ENCODE data around the gene DNAAF8.
"Not testable (repeated sequence)": the region's sequence is repeated elsewhere in the genome, so short reads cannot be mapped to it uniquely, and the experiment has no call there.

DNAAF8 gene

DNA sequence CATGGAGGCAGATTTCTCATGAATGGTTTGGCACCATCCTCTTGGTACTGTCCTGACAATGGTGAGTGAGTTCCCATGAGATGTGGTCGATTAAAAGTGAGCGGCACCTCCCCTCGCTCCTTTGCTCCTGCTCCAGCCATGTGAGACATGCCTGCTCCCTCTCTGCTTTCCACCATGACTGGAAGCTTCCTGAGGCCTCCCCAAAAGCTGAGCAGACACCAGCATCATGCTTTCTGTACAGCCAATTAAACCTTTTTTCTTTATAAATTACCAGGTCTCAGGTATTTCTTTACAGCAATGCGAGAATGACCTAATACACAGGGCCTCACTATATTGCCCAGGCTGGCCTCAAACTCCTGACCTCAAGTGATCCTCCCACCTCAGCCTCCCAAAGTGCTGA lies 20.5 kb downstream of the DNAAF8 start:
- no peak for DNase-seq

DNA sequence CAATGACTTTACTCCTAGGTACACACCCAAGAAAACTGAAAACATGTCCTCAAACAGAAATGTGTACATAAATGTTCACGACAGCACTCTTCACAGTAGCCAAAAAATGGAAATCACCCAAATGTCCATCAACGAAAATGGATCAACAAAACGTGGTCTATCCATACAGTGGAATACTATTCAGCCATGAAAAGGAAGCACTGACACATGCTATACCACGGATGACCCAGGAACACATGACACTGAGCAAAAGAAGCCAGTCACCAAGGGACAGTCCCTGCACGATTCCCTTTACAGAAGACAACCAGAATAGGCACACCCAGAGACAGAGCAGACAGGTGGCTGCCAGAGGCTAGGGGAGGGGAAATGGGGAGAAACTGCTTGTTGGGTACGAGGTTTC lies 21.4 kb downstream of the DNAAF8 start:
- DNase-seq, result no peak

DNA sequence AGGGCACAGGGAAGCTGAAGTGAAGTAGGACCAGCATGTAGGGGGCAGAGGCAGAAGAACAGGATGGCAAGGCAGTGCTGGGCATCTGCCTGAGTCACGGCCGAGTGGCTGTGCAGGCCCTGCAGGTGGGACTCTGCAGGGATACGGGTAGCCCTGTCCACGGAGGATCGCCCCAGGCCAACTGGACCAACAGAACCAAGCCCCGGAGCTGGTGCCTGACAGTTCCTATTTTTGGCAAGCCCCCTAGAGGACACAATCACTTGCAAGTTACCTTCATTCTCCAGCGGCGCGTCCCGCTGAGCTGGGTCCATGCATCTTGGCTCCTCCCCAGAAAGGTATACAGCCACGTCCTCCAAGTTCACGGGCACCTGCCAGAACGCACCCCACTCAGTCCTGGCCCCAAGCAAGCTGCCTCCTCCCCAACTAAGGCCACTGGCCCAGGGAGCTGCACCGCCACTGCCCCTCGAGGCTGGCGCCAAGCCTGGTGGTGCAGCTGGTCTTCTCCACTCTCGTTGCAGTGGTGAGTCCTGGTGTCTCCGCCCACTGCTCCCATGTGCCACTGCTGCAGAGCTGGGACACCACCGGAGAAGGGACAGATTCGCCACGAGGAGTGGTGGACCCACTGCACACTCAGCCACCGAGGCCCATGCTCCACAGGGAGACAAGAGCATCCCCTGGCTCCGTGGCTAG lies 26.0 kb downstream of the DNAAF8 start:
- no peak for DNase-seq

DNA sequence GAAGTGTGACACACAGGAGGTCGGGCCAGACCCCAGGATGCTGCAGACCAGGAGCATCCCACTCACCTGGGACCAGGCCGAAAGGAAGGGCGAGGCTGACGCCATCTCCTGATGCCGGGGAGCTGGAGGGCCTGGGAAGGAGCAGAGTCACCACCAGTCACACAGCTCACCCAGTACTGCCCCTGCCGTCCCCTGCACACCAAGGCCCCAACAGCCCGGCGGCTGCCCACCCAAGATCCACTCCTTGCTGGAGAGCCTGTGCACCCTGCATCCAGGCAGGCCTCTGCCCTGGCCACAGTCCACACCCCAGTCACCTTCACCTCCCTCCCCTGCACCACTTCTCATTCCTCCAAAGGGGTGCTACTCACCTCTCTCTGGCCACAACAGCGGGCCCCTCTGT lies 27.9 kb downstream of the DNAAF8 start:
- no peak for DNase-seq

DNA sequence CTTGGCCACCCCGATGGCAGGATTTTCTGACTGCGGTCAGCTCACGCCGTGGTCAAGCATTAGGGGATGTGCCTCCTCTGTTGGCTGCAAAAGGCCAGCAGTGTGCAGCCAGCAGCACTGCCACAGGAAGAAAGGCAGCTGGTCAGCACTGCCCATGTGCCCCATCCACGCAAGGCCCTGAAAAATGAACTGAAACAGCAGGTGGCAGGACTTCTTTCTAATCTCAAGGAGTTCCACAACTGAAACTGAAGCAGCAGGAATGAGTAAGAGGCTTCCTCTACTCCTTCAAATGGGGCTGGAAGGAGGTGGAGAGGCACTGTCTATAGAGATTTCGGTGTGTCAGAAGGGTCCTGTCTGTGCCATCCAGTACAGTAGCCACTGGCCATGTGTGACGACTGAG lies 29.5 kb downstream of the DNAAF8 start:
- DNase-seq, result no peak

DNA sequence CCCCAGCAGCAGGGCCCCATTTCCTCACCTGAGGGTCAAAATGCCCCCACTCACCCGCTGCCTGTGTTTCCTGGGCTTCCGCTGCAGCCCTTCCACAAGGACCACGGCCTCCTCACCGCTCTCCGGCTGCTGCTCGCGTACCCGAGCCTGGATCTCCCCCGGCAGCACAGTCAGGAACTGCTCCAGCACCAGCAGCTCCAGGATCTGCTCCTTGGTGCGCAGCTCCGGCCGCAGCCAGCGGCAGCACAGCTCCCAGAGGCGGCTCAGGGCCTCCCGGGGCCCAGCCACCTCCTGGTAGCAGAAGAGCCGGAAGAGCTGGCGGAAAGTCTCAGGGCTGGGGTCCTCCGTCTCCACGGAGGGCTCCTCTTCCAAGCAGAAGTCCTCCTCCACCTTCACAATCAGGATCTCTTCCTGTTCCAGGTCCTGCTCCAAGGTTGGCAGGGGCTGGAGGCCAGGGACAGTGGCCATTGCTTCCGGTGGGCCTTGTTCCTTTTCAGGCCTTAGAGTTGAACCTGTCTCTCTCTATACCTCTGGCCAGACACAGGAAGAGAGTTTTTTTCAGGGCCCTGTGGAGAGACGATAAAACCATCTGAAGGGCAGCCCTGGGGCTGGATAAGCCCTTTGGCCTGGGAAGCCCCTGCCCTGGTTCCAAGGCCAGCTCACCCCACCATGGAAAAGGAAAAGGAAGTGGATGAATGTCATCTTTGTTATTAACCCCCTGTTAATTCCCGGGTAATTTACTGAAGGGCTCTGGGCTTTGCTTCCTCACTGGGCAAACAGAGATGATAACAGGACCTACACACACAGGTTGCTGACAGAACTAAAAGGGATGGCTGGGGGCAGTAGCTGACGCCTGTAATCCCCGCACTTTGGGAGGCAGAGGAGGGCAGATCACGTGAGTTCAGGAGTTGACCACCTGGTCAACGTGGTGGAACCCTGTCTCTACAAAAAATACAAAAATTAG lies 31.5 kb downstream of the DNAAF8 start:
- DNase-seq, result no peak

DNA sequence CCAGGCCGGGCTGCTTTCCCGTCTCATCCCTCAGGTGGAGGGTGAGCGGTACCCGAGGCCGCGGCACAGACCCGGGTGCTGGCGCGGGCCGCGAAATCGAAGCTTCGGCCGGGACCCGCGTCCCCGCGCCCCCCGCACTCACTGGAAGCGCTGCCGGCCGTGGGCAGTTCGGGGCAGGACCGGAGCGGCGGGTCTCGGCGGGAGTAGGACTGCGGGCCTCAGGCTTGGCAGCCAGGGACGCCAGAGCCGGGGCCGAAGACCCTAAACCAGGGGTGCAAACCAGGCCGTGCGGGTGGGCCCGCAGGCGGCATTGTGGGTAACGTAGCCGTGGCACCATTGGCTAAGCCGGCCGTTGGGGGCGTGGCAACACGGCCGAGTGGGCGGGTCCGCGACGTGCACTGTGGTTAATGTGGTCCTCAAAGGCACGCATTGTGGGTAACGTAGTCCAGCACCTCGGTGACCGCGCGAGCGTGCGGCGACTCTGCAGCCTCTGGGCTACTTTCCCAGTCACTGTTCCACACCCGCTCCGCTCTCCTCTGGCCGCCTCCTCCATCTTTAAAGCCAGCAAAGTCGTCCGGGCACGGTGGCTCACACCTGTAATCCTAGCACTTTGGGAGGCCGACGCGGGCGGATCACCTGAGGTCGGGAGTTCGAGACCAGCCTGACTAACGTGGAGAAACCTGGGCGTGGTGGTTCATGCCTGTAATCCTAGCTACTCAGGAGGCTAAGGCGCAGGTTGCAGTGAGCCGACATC lies 32.7 kb downstream of the DNAAF8 start, which contains the start of gene ZNF500:
Gene ZNF500, minus strand, starts transcription at position 288 of the 754 bp plus-strand sequence. CDS start 1,184 bp downstream, outside the sequence.
- DNase-seq, result peak; percentile 98

DNA sequence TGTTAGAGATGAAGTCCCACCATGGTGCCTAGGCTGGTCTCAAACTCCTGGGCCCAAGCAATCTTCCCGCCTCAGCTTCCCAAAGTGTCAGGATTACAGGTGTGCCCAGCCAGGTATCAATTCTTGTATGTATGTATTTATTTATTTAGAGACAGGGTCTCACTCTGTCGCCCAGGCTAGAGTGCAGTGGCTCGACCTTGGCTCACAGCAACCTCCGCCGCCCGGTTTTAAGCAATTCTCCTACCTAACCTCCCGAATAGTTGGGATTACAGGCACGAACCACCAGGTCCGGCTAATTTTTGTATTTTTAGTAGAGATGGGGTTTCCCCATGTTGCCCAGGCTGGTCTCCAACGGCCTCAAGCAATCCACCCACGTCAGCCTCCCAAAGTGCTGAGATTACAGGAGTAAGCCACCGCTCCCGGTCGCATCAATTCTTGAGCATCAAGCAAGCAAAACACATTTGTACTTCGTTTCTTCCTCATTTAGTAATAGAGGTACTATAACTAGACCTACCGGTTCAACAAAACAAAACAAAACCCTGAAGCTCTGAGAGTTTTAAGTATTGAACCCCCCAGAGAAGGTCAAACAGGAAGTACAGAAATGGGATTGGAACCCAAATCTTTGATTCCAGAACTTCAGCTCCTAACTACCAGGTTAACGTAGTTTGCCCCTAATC lies 33.7 kb downstream of the DNAAF8 start:
- DNase-seq, result peak; percentile 36

DNA sequence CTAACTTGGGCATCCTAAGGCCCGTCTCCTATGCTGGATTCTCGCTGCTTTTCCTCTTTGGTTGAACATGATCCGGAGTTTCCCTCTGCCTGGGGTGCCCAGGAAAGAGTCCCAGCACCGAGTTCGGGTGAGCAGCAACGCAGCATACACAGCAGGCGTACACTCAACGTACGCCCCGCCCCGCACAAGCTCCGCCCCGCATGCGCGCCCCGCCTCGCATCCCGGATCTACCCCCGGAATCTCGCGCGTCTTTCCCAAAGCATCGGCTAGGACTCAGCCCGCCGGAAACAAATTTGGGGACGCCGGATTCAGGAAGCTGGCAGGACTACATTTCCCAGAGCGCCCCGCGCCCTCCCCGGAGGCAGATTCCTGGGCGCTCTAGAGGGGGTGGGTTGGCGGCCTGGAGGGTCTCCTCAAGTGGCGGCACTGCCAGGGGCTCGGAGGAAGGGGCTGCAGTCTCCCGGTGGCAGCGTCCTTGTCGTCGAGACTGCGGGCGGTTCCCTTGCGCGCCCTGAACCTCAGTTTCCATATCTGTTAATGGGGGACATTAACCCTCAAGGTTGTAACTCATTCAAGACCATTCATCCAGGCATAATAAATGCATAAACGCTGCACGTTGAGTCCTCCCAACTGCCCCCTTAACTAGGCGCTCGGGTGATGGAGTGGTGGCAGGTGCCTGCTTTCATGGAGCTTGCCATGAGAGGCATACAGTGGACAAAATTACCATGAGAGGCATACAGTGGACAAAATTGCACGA lies 34.4 kb downstream of the DNAAF8 start:
- peak; percentile 98 for DNase-seq

DNA sequence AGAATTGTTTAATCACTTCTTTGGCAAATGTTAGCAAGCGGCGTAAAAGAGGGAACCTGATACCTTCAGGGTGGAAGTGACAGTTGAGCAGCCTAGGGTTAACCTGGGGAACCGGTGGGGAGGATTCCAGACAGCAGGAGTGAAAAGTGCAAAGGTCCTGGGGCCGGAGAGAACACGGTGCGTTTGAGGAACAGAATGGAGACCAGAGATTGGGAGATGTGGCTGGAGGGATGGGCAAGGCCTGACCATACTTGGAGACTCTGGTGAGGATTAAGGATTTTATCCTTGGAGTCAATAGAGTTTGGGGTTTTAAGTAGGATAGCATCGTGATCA lies 34.9 kb downstream of the DNAAF8 start:
- DNase-seq, result no peak

DNA sequence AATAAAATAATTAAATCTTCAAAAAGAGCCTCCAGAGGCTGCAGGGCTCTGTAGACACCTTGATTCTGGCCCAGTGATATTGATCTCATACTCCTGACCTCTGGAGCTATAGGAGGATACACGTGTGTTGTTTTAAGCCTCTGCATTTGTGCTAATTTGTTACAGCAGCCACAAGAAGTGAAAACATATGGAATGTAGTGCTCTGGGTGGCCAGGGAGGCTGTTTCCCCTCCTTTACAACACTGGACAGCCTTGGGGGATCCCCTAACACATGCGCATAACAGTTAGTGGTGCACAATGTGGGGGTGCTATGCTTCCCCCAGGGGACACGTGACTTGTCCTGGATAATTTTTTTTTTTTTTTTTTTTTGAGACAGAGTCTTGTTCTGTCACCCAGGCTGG lies 37.3 kb downstream of the DNAAF8 start:
- no peak for DNase-seq

DNA sequence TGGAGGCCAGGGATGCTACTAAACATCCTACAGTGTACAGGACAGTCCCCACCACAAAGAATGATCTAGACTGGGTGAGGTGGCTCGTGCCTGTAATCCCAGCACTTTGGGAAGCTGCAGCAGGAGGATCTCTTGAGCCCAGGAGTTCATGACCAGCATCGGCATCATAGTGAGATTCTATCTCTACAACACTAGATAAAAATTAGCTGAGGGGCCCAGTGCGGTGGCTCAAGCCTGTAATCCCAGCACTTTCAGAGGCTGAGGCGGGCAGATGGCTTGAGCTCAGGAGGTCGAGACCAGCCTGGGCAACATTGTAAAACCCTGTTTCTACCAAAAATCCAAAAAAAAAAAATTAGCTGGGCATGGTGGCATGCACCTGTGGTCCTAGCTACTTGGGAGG lies 38.0 kb downstream of the DNAAF8 start:
- no peak for DNase-seq

DNA sequence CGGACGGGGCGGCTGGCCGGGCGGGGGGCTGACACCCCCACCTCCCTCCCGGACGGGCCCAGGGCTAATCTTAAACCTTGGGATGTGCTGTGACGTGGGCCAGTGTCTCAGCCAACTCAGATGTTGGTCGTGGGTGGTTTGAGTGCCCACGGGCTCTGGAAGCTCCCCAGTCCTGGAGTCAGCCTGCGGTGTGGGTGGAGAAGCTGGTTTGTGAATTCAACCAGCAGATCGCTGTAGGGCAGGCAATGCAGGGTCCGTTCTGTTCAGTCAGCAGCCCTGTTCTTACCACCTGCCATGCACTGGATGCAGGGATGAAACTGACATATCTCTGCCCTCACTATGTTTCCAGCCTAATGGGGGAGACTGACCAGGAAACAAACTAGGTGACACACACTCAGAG lies 40.7 kb downstream of the DNAAF8 start:
- no peak for DNase-seq

DNA sequence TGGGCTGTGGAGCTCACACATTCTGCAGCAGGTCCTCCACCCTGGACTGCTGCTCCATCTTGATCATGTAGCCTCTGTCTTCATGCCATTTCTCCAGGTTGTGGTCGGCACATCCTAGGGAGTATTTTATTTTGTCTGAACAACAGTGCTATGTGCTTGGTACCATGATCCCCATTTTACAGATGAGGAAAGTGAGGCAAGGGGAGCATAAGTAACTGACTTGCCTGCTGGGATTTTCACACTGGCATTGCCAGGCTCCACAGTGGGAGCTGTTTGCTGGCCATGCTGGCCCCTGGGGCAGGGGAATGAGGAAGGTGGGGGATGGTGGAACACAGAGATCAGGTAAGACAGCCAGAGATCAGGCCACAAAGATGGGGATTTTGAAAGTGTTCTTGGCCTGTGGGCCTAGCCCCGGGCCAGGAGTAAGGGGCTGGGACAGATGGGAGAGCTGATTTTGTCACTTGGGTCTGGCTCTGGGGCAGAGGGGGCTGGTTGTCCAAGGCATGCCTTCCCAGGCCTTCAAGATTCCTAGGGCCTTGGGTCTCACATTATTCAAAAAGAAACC lies 41.9 kb downstream of the DNAAF8 start:
- no peak for DNase-seq

DNA sequence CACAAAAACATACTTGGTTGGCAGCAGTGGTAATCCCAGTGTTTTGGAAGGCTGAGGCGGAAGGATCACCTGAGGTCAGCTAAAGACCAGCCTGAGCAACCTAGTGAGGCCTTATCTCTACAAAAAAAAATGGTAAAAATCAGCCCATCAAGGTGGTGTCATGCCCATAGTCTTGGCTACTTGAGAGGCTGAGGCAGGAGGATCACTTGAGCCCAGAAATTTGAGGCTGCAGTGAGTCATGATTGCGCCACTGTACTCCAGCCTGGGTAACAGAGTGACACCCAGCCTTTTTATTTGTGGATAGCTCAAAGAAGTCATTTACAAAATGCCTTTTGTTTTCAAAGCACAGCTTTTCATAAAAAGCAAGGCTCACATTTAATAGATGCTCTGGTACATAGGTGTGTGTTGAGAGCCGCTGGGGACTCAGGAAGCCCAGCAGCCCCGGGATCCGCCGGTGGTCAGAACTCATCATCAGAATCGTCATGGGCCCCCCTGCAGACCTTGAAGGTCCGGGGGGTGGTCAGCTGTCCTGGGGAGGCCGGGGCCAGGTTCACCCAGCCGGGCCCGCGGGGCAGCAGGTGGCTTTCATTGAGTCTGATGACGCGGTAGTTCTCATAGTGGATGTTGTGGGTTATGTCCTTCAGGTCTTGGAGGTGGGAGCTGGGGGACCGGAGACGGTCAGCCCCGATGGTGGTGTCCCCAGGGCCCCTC lies 43.2 kb downstream of the DNAAF8 start:
- DNase-seq, result no peak

DNA sequence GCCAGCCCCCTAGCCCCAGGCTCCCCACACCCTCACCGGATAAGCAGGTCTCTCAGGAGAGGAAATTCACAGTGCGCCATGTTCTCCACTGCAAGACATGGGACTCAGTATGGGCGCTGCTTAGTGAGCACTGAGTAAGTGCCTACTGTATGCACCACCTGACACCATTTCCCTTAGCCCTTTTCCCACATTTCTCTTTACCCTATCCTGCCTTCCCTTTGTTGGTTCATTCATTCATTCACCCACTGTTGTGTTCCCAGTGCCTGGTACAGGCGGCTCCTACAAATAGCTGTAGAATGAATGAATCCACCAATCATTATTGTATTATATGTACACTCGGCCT lies 43.7 kb downstream of the DNAAF8 start:
- no peak for DNase-seq

DNA sequence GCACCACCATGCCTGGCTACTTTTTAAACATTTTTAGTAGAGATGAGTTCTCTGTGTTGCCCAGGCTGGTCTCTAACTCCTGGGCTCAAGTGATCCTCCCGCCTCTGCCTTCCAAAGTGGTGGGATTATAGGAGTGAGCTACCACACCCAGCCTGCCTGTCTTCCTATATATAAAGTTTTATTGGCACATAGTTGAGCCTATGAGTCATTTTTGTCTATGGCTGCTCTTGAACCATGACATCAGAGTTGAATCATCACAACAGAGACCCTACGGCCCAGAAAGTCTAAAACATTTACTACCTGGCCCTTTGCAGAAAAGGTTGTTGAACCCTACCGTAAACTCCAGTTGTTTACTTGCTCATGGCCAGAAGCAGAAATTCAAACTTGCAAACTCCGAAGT lies 45.9 kb downstream of the DNAAF8 start:
- DNase-seq, result no peak

DNA sequence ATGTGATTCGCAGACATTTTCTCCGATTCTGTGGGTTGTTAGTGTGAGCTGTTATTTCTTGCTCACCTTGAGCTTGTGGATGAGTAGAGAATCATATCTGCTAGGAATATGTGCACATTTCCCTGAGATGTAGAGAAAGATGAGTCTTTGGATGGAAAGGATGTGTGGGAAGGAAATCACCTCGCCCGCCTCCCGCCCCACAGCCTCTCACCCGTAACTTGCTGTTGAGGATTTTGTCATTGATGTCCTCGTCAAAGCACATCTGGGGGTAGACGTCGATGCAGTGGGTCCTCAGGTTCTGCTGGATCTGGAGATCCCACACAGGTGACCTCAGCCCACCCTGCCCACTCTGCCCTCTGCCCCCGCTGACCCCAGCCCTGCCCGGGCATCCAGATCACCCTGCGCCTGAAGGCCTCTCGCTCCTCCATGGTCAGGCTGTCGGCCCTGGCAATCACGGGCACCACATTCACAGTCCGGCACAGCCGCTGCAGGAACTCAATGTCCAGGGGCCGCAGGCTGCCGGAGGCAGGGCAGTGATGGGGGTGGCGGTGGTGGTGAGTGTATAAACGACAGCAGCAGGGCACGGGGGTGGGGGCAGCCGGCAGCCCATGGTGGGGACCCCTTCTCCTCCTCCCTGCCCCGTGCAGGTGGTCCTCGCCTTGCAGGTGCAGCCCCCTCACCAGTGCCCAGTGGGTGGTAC lies 49.1 kb downstream of the DNAAF8 start:
- no peak for DNase-seq

DNA sequence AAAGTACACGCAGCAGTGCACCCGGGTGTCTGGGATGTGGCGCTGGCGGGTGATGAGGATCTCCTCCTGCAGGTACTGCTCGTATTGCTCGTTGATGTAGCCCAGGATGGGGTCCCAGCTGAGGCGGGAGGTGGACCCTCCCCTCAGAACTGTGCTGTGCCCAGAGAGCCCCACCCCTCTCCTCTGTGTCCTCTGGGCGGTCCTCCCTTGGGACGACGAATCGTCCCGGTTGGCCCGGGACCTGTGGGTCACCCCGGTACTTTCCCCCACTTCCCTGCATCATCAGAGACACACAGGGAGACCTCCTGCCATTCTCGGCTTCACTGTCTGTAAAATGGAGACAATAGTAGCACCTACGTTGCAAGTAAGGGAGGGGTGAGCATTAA lies 49.6 kb downstream of the DNAAF8 start:
- no peak for DNase-seq

DNA sequence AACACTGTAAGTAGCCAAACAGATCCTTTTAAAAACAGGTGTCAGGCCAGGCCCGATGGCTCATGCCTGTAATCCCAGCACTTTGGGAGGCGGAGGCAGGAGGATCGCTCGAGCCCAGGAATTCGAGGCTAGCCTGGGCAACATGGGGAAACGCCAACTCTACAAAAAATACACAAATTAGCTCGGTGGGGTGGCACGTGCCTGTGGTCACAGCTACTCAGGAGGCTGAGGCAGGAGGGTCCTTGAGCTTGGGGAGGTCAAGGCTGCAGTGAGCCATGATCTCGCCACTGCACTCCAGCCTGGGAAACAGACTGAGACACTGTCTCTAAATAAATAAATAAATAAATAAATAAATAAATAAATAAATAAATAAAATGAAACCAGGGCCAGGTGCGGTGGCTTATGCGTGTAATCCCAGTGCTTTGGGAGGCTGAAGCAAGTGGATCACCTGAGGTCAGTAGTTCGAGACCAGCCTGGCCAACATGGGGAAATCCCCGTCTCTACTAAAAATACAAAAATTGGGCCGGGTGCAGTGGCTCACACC lies 50.2 kb downstream of the DNAAF8 start:
- DNase-seq, result not testable (repeated sequence)

Data from NCI-H345 (cell line).